Measurements from ENCODE around the gene PNPLA3. TPM values are rescaled to one million over a fixed set of nuclear protein-coding genes. Genes with fewer than 3 reads are reported as not detected.

The PNPLA3 gene
- total RNA-seq, 1 experiment from 2014 or later: 17.5 TPM

GRCh38 chr22:43887391-43887790, 36.2 kb upstream of the PNPLA3 start:
- Histone ChIP-seq H3K4me1 (ENCODE audit: insufficient read depth, low read length) (no peaks in the 10 kb centered on the region), H3K14ac (ENCODE audit: insufficient read depth, low read length) (no peak overlapping the region), H3K4me2 (ENCODE audit: insufficient read depth, insufficient read length, low read length) (no peak overlapping the region), H2BK120ac (ENCODE audit: low read depth, low read length, poor library complexity, severe bottlenecking) (no peak overlapping the region), H2BK12ac (ENCODE audit: insufficient read length, low read depth, low read length) (no peak overlapping the region), H2BK20ac (ENCODE audit: low read depth, low read length, poor library complexity, severe bottlenecking) (no peak overlapping the region), H3K4ac (ENCODE audit: low read depth, low read length) (no peak overlapping the region), H3K9ac (ENCODE audit: extremely low read depth, insufficient read length, low read length) (no peak overlapping the region), H2BK15ac (ENCODE audit: low read depth, low read length) (no peak overlapping the region), H3K27ac (ENCODE audit: insufficient read length, low read depth, low read length) (no peak overlapping the region), H3K23ac (ENCODE audit: insufficient read length, low read depth, low read length) (no peak overlapping the region), H4K5ac (ENCODE audit: insufficient read length, low read depth, low read length) (no peak overlapping the region), H4K91ac (ENCODE audit: insufficient read length, low read depth, low read length) (no peak overlapping the region), H3K79me2 (ENCODE audit: insufficient read depth, low read length) (no peaks in the 10 kb centered on the region), H3T11ph (ENCODE audit: low read length) (no peak overlapping the region), H3K23me2 (ENCODE audit: insufficient read length, low read depth, low read length, poor library complexity, severe bottlenecking) (peaks cover 14% of the 10 kb centered on the region), H2BK5ac (ENCODE audit: insufficient read length, low read length) (no peak overlapping the region), H3K18ac (ENCODE audit: insufficient read length, low read depth, low read length) (no peak overlapping the region), H3K9me3 (ENCODE audit: control insufficient read depth, low read depth, low read length) (no peaks in the 10 kb centered on the region), H2AK5ac (ENCODE audit: insufficient read length, low read length) (no peak overlapping the region), H4K8ac (replicated peaks; ENCODE audit: insufficient read length, low read depth, low read length) (no peak overlapping the region), H4K20me1 (ENCODE audit: control insufficient read depth, insufficient read depth, insufficient read length) (no peaks in the 10 kb centered on the region), H2AFZ (ENCODE audit: low read length) (no peak overlapping the region), H3K27me3 (ENCODE audit: insufficient read depth, low read length) (no peaks in the 10 kb centered on the region; the same call in 1 of the 2 replicates), H3K79me1 (ENCODE audit: insufficient read depth, low read depth, low read length, poor library complexity, severe bottlenecking) (no peaks in the 10 kb centered on the region), H3K56ac (ENCODE audit: insufficient read length, low read depth, low read length) (no peak overlapping the region)
- no peak for DNase-seq
- H3K27ac Mint-ChIP-seq: no peak overlapping the region
- no CpG with 5 or more reads among the region's 4 CpGs for WGBS (ENCODE audit: extremely low coverage, insufficient read length, low lambda C conversion rate)
- peaks cover 5 to 13% (median 8%) of the 10 kb centered on the region in 3 experiments; a peak in 5 of 7 replicates for H3K36me3 Mint-ChIP-seq (ENCODE audit: insufficient read depth in 1 of 3, low read depth in 3 of 3)
- no peak overlapping the region for H3K4me3 Mint-ChIP-seq
- no peaks in the 10 kb centered on the region for H3K9me3 Mint-ChIP-seq
- TF ChIP-seq CTCF (conservative IDR thresholded peaks at IDR 0.05): no peak
- H3K4me1 Mint-ChIP-seq: peaks cover 7 to 17% of the 10 kb centered on the region in 2 experiments
- peaks cover 23% of the 10 kb centered on the region for H3K27me3 Mint-ChIP-seq (ENCODE audit: low read depth)
